Left renal cortex interstitium (tissue), 4 donors: ENCODE data around the gene ZBTB7B. TPM values are rescaled to one million over a fixed set of nuclear protein-coding genes. Genes with fewer than 3 reads are reported as not detected.

Source experiments
- DNase-seq, 4 donors: peaks; one replicate each; pipeline ENCODE4 v3.0.0-alpha.2; 2013; ENCODE audit warnings: low read depth in 4 of 4, low spot score in 2 of 4, missing footprints in 1 of 4
- polyA plus RNA-seq, 4 donors: library from polyadenylated mRNA; unstranded; fragments of 120-200 nt; gene quantifications; one replicate each; pipeline ENCODE4 v1.2.1, GENCODE V29; 2013; ENCODE audit not compliant: insufficient read length in 4 of 4

ZBTB7B gene
- 10 to 100 TPM; 11.8 to 17.9 (median 15.4) TPM for polyA plus RNA-seq

DNA sequence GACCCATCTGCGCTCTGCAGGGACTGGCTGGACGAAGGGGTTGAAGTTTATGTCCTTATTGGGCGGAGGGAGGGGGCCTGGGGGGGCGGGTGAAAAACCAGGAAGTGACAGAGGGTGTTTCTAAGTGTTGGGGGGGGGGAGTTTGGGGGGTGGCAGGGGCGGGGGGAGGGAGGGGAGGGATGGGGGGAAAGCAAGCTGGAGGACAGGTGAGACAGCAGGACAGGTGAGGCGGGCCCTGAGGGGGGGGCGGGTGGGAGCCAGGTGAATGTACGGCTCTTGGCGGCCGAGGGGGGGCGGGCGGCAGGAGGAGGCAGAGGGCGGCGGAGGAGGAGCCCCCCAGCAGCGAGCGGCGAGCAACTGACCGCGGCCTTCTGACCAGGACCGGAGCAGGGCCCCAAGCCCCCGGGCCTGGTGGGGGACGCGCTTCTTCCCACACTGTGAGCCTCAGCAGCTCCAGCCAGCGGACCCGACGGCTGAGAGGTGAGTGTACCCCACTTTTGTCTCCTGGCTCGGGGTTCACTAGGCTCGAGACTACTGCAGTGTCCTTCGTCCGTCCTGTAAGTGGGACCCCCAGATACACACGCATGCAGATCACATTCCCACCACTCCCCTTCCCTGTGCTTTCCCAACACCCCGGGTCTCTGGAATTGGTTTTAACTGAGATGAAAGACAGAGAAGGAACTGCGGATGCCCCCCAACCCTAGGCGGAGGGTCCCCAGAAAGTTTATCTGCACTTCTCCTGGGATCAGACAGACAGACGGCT lies at the start of gene ZBTB7B:
ZBTB7B (plus strand) TSS at position 339 of the 763 bp plus-strand sequence. CDS start 11,859 bp downstream, outside the sequence.
- peak in 1 of 4 donors; percentile 23 for DNase-seq

- no peak for DNase-seq
These were observed 49.0 kb upstream of the ZBTB7B start for GRCh38 chr1:154953611-154954038.

GRCh38 chr1:154954541-154954940 lies 48.1 kb upstream of the ZBTB7B start:
- DNase-seq, result no peak

- DNase-seq, result no peak
These were observed 47.4 kb upstream of the ZBTB7B start for GRCh38 chr1:154955039-154955717.

- peak; percentile 88 to 99 (median 94) for DNase-seq
These were observed 46.7 kb upstream of the ZBTB7B start, which contains the start of gene PBXIP1 for GRCh38 chr1:154955718-154956543. Gene PBXIP1, minus strand, starts transcription at chr1:154956099. Its CDS starts 2,378 bp downstream, at chr1:154953721.

DNA sequence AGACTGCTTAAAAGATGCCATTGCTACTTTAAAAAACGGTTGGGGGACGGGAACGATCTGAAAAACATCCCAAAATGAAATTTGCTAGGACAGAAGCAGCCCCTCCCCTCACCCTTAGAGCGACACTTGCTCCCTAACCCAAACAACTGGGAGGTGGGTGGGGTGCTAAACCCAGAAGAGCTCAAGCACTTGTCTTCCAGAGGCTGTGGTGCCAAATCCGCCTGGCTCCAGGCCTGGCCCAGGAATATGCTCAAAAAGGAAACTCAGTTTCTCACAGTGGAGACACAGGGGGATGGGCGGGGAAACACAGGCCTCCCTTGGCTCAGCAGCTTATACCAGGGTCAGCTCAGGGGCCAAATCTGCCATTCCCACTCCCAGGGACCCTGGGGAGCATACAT lies 46.1 kb upstream of the ZBTB7B start:
- no peak for DNase-seq

DNA sequence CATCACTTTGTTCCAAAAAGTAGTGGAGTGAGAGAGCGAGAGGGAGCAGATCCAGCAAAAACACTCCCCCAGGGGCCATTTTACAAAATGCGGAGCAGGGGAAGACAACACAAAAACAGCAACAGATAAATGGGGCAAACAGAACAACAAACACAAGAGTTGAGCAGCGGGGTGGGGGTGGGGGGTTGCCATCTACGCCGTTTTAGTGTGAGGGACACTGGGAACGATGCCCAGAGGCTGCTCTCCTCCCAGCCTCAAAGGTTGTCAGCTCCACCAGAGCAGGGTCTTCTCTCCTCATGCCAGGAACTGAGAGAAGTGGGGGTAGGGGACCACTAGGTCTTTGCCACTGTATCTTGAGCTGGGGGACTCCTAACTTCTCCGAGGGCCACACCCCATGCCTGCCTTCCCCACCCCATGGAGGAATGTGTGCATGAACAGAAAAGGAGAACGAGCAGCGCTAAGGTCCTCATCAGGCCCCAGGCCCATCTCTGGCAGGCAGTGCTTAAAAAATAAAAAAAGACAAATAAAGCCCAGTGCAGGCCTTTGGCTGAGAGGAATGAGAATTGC lies 45.4 kb upstream of the ZBTB7B start:
- no peak for DNase-seq

GRCh38 chr1:154958036-154958435 lies 44.6 kb upstream of the ZBTB7B start:
- DNase-seq, result no peak

- no peak for DNase-seq
These were observed 43.7 kb upstream of the ZBTB7B start for GRCh38 chr1:154958681-154959425.

DNA sequence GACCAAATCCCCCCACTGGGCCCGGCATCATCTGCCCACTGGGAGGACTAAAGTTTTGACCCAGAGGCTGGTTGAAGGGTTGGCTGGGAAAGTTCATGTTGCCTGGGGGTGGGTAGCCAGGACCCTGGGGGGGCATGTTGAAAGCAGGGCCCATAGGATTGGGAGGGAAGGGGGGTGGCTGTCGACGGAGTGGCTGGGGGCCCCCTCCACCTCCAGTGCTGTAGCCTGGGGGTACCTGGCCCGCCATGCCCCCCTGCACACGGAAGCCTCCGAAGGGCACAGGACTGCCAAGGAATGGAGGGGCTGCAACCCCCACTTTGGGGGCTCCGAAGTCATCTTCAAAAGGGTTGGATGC lies 43.2 kb upstream of the ZBTB7B start:
- DNase-seq, result no peak

DNA sequence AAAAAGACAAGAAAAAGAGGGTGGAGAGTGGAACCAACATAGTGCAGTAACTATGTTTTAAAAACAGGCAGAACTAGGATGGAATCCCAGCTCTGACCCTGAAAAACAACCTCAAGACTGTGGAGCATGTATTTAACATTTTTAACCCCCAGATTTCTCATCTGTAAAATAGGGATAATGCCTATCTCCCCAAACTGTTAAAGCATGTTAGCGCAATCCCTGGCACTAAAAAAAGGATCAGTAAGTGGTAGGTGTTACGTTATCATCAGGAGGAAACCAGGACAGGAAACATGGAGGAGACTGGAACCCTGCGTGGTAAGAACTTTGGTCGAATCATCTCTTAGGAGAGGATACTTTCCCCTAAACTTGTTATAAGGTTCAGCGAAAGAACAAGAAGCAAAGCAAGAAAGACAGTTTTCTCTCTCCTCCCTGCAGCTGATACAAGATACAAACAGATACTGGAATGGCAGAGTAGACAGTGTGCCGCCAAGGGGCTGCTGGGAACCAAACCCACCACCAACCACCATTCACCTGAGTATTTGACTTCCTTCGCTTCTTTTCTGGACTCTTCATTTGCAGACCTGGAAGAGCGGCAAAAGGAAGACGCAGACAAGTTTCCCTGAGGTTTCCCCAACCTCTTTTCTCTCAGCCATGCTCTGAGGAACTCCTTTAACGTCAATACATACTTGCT lies 42.0 kb upstream of the ZBTB7B start:
- DNase-seq, result no peak

DNA sequence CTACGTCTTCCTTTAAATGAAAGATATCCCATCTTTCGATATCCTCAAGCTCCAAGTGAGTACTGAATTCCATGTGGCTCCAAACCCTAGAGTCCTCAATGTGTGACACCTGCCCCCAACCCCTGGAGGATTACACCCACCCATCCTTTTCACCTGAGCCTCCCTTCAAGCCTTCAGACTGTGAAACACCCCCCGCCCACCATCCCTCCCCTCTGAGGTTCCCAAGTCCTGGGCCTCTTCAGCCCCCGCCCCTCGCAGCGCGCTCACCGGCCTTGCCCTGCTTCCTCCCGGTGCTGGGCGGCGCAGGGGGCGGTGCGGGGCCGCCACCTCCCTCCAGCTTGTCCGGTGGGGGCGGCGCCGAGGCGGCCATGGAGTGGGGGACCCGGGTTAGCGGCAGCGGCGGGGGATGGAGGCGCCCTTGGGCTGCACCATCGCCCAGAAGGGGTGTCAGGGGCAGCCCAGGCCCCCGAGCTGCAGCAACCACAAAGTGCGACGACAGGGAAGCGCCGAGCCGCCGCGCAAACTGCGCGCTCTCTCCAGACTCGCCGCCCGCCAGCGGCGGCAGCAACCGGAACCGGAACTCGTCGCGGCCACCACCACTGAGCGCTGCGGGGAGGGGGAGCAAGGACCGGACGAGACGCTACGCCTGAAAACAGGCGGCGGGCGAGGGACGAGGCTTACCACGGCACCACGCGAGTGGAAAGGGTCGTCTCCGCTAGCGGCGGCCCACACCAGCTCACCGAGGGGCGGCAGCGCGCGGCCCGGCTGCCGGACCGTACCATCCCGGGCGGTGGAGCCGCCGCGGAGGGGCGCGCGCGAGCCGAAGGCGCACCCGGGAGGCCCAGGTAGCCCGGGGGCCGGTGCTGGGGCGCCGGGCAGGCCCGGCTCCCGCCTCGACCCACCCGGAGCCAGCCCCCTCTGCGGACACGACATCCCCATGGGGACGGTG lies 41.1 kb upstream of the ZBTB7B start, which contains the start of gene PYGO2:
PYGO2 (minus strand) TSS at position 576 of the 949 bp plus-strand sequence; CDS start at position 370, 206 bp downstream.
- DNase-seq, result no peak

GRCh38 chr1:154962156-154962749 lies 40.3 kb upstream of the ZBTB7B start:
- DNase-seq, result no peak

- no peak for DNase-seq
These were observed 39.7 kb upstream of the ZBTB7B start for GRCh38 chr1:154962795-154963330.

DNA sequence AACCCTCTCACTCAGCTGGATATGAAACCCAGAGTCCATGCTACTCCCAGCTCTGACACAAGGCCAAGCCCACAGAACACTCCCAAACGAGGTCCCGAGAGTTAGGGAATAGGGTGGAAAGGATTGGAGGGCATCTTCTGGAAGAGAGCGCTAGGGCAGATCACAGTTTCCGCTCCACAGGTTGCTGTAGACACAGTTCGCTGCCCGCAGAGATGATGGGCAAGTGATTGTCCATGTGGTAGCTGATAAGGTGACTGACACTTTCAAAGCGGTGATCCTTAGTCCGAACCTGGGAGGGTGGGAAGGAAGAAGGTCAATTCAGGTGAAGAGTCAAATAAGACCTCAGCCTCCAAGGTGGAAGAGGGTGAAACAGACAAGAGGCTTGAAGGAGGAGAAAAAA lies 39.0 kb upstream of the ZBTB7B start:
- DNase-seq, result no peak

DNA sequence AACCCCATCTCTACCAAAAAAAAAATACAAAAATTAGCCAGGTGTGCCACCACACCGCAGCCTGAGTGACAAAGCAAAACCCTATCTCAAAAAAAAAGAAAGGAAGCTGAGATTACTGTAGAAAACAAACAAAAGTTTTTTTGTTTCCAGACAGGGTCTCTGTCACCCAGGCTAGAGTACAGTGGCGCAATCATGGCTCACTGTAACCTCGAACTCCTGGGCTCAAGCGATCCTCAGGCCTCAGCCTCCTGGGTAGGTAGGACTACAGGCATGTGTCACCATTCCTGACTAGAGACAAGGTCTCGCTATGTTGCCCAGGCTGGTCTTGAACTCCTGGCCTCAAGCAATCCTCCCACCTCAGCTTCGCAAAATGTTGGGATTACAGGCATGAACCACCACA lies 38.2 kb upstream of the ZBTB7B start:
- DNase-seq, result no peak

GRCh38 chr1:154966111-154966510 lies 36.5 kb upstream of the ZBTB7B start:
- no peak for DNase-seq
